ENCODE results near the gene TSHR.

GRCh38 chr14:81176241-81176640, 220.8 kb downstream of the TSHR start:
- no peak for TF ChIP-seq CTCF (IDR thresholded peaks at IDR 0.05)
- TF ChIP-seq EP300 (IDR thresholded peaks at IDR 0.05) = no peak

Data from tibial nerve (tissue), 4 donors.